ENCODE data around the gene PACSIN2.

PACSIN2 gene

DNA sequence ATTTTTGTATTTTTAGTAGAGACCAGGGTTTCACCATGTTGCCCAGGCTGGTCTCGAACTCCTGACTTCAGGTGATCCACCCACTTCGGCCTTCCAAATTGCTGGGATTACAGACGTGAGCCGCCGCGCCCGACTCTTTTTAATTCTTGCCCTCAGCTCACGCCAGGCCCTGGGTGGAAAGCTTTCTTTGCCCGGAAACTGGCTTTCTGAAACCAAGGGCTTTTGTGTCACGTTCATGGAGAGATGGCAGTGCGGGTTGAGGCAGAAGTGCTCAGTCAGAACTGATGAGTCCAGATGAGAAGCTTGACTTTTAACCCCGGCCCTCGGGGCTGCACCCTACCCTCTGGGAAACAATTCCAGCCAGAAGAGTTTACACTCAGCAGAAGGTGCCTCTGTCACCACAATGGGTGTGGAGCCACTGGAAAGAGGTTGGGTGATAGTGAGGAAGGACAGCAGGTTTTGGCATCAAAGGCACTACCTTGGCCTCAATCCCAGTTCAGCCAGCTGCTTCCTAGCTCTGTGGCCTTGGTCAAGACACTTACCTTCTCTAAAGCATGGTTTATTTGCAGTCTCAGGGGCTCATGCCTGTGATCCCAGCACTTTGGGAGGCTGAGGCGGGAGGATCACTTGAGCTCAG is 157.0 kb downstream of the PACSIN2 start:
- no peaks in the 10 kb centered on the region for H3K27me3 ChIP-seq (ENCODE audit: insufficient read depth, low read length)
- H2AFZ ChIP-seq (ENCODE audit: low read depth, low read length) = no peak overlapping the region
- no peak overlapping the region for H3K4me3 ChIP-seq (ENCODE audit: low read length)
- peaks cover 7% of the 10 kb centered on the region for H3K4me1 ChIP-seq (ENCODE audit: insufficient read depth, low read length)
- H3K36me3 ChIP-seq (ENCODE audit: insufficient read depth, low read length) = no peaks in the 10 kb centered on the region
- no peaks in the 10 kb centered on the region for H3K9me3 ChIP-seq (ENCODE audit: low read length)

DNA sequence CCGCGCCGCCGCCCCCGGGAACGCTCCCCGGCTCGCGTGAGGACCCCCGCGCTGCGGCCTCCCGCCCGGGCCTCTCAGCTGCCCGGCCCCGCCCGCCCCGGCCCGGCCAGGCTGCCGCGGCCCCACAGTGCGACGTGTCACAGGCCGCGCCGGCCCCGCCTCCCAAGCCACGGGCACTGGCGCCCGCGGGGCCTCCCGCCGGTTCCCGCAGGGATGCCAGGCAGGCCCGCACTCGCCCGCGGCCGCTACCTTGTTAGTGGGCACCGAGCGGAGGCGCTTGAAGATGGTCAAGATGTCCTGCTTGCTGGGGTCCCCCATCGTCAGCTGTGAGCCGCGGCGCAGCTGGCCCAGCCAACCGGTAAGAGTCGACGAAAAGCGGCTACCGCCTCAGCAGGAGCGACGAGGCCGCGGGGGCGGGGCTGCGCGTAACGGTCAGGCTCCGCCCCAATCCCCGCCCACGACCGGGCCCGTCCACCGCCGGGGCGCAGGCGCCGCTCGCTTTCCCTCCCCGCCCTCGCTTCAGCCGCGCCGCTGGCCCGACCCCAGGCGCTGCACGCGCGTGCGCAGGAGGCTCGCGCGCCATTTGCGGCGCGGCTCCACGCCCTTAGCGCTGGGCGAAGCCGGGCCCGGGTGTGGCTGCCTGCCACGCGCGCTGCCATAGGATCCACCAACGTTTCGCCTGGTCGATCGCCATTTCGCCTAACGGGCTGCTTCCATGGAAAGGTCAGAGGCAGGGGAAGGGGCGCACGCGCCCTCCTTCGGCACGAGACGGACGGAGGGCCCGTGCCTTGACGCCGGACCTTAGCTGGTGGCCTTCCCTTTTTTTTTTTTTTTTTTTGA is 157.9 kb downstream of the PACSIN2 start, which contains the start of gene ARFGAP3:
ARFGAP3 (minus strand) TSS at position 409 of the 840 bp plus-strand sequence; CDS start at position 318, 91 bp downstream.
- H3K36me3 ChIP-seq (ENCODE audit: insufficient read depth, low read length) = no peaks in the 10 kb centered on the region
- peak within 1 kb of the TSS; percentile 95 for H3K4me3 ChIP-seq (ENCODE audit: low read length)
- H3K27me3 ChIP-seq (ENCODE audit: insufficient read depth, low read length) = no peaks in the 10 kb centered on the region
- peak within 1 kb of the TSS; percentile 68 for H2AFZ ChIP-seq (ENCODE audit: low read depth, low read length)
- peaks cover 7% of the 10 kb centered on the region for H3K4me1 ChIP-seq (ENCODE audit: insufficient read depth, low read length)
- H3K9me3 ChIP-seq (ENCODE audit: low read length) = no peaks in the 10 kb centered on the region

DNA sequence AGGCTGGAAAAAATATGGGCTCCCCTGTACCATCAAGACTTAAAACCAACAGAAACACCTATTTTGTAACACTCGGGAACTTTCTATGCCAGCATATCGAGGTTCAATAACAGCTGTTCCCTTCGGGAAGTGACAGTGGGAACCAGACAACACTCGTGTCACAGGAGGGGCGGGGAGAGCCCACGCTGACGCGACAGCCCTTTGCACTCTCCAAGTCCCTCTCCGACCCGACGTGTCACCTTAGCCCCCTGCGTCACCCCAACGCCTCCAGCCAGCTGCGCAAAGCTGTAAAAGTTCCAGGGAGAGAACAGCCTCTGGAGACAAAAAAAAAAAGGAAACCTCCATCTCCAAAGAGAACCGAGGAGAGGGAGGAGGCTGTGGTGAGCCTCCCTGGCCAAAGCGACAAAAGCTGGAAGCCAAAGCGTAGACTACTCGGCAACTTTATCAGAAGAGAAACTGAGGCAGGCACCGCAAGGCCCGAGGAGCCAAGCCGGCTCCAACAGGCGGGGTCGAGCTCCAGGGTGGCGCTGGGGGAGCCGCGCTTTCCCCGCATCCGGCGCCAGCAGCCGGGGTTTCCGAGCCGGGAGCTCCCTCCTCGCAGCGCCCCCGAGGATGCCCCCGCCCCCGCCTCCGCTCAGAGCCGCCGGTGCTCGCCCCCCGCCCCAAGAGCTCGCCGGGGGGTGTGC is 158.6 kb downstream of the PACSIN2 start:
- H2AFZ ChIP-seq (ENCODE audit: low read depth, low read length) = peak overlapping the region; percentile 68
- peaks cover 7% of the 10 kb centered on the region for H3K4me1 ChIP-seq (ENCODE audit: insufficient read depth, low read length)
- H3K4me3 ChIP-seq (ENCODE audit: low read length) = peak overlapping the region; percentile 95
- H3K27me3 ChIP-seq (ENCODE audit: insufficient read depth, low read length) = no peaks in the 10 kb centered on the region
- no peaks in the 10 kb centered on the region for H3K9me3 ChIP-seq (ENCODE audit: low read length)
- no peaks in the 10 kb centered on the region for H3K36me3 ChIP-seq (ENCODE audit: insufficient read depth, low read length)

- Histone ChIP-seq H3K4me3 (ENCODE audit: low read length) (peak overlapping the region; percentile 95), H3K4me1 (ENCODE audit: insufficient read depth, low read length) (peaks cover 7% of the 10 kb centered on the region), H2AFZ (ENCODE audit: low read depth, low read length) (no peak overlapping the region), H3K9me3 (ENCODE audit: low read length) (no peaks in the 10 kb centered on the region), H3K27me3 (ENCODE audit: insufficient read depth, low read length) (no peaks in the 10 kb centered on the region), H3K36me3 (ENCODE audit: insufficient read depth, low read length) (no peaks in the 10 kb centered on the region)
Measured at GRCh38 chr22:42855721-42856120, 159.2 kb downstream of the PACSIN2 start.

DNA sequence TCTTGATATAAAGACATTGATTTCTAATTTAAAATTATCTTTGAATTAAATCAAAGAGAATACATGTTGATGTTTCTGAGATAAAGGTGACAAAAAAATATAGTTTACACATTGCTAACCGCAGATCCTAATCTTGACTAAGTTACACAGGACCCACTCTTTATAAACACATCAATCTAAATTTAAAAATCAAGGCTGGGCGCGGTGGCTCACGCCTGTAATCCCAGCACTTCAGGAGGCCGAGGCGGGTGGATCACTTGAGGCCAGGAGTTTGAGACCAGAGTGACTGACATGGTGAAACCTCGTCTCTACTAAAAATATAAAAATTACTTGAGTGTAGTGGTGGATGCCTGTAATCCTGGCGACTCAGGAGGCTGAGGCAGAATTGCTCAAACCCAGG is 159.7 kb downstream of the PACSIN2 start:
- no peak overlapping the region for H2AFZ ChIP-seq (ENCODE audit: low read depth, low read length)
- no peaks in the 10 kb centered on the region for H3K36me3 ChIP-seq (ENCODE audit: insufficient read depth, low read length)
- H3K4me1 ChIP-seq (ENCODE audit: insufficient read depth, low read length) = peaks cover 7% of the 10 kb centered on the region
- no peak overlapping the region for H3K4me3 ChIP-seq (ENCODE audit: low read length)
- no peaks in the 10 kb centered on the region for H3K27me3 ChIP-seq (ENCODE audit: insufficient read depth, low read length)
- no peaks in the 10 kb centered on the region for H3K9me3 ChIP-seq (ENCODE audit: low read length)

GRCh38 chr22:42848941-42849550 is 165.9 kb downstream of the PACSIN2 start:
- Histone ChIP-seq H3K36me3 (ENCODE audit: insufficient read depth, low read length) (peaks cover 26% of the 10 kb centered on the region), H3K9me3 (ENCODE audit: low read length) (peaks cover 2% of the 10 kb centered on the region), H2AFZ (ENCODE audit: low read depth, low read length) (no peak overlapping the region), H3K4me1 (ENCODE audit: insufficient read depth, low read length) (no peaks in the 10 kb centered on the region), H3K27me3 (ENCODE audit: insufficient read depth, low read length) (no peaks in the 10 kb centered on the region), H3K4me3 (ENCODE audit: low read length) (no peak overlapping the region)

DNA sequence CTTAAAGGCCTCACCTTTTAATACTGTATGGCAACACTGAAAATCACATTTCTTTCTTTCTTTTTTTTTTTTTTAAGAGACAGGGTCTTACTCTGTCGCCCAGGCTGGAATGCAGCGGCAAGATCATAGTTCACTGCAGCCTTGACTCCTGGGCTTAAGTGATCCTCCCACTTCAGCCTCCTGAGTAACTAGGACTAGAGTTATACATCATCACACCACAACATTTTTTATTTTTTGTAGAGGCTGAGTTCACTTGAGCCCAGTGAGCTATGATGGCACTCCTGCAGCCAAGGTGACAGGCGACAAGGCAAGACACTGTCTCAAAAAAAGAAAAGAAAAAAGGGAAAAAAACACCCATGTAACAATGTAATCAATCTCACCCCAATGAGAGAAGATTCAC is 167.8 kb downstream of the PACSIN2 start:
- H3K36me3 ChIP-seq (ENCODE audit: insufficient read depth, low read length) = peaks cover 35% of the 10 kb centered on the region
- H3K4me1 ChIP-seq (ENCODE audit: insufficient read depth, low read length) = no peaks in the 10 kb centered on the region
- H3K9me3 ChIP-seq (ENCODE audit: low read length) = peaks cover 2% of the 10 kb centered on the region
- no peaks in the 10 kb centered on the region for H3K27me3 ChIP-seq (ENCODE audit: insufficient read depth, low read length)
- H2AFZ ChIP-seq (ENCODE audit: low read depth, low read length) = no peak overlapping the region
- no peak overlapping the region for H3K4me3 ChIP-seq (ENCODE audit: low read length)

- H3K27me3 ChIP-seq (ENCODE audit: insufficient read depth, low read length) = no peaks in the 10 kb centered on the region
- H3K4me1 ChIP-seq (ENCODE audit: insufficient read depth, low read length) = no peaks in the 10 kb centered on the region
- H3K4me3 ChIP-seq (ENCODE audit: low read length) = no peak overlapping the region
- H2AFZ ChIP-seq (ENCODE audit: low read depth, low read length) = no peak overlapping the region
- H3K36me3 ChIP-seq (ENCODE audit: insufficient read depth, low read length) = peaks cover 53% of the 10 kb centered on the region
- H3K9me3 ChIP-seq (ENCODE audit: low read length) = peaks cover 2% of the 10 kb centered on the region
Measured at GRCh38 chr22:42844756-42845155, 170.2 kb downstream of the PACSIN2 start.

DNA sequence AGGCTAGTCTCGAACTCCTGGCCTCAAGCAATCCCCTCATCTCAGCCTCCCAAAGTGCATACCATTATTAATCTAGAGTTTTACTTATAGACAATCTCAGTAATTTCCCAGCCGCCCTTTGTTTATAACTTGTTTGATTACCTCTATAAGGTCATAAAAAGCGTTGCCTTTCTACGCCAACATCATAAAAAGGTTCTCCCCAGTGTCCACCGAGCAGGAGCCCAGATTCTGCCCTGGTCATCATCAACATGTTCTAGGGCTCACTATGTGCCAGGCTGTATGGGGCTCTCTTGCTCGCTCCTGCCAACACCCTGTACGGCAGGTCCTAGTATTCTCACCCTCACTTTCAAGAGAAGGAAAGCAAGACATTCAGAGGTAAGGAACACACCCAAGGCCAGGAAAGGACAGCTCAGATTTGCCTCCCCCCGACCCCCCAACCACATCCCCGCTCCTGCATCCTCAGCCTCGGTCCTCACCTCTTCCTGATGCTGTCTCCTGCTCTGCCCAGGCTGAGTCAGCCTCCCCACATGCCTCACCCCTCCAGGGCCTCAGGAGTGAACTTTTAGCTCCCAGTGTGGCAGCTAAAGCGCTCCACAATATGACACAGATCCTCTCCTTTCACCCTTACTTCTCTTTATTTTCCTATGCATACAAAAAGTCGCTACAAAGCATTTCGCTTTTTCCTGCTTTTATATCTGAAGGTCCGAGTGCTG is 172.1 kb downstream of the PACSIN2 start:
- H3K9me3 ChIP-seq (ENCODE audit: low read length) = peaks cover 2% of the 10 kb centered on the region
- no peaks in the 10 kb centered on the region for H3K27me3 ChIP-seq (ENCODE audit: insufficient read depth, low read length)
- peaks cover 53% of the 10 kb centered on the region for H3K36me3 ChIP-seq (ENCODE audit: insufficient read depth, low read length)
- no peak overlapping the region for H2AFZ ChIP-seq (ENCODE audit: low read depth, low read length)
- no peaks in the 10 kb centered on the region for H3K4me1 ChIP-seq (ENCODE audit: insufficient read depth, low read length)
- H3K4me3 ChIP-seq (ENCODE audit: low read length) = no peak overlapping the region

- no peak overlapping the region for H3K4me3 ChIP-seq (ENCODE audit: low read length)
- H3K27me3 ChIP-seq (ENCODE audit: insufficient read depth, low read length) = no peaks in the 10 kb centered on the region
- H3K4me1 ChIP-seq (ENCODE audit: insufficient read depth, low read length) = no peaks in the 10 kb centered on the region
- no peak overlapping the region for H2AFZ ChIP-seq (ENCODE audit: low read depth, low read length)
- peaks cover 2% of the 10 kb centered on the region for H3K9me3 ChIP-seq (ENCODE audit: low read length)
- H3K36me3 ChIP-seq (ENCODE audit: insufficient read depth, low read length) = peaks cover 48% of the 10 kb centered on the region
Measured at GRCh38 chr22:42841444-42841843, 173.5 kb downstream of the PACSIN2 start.

GRCh38 chr22:42837556-42837955 is 177.4 kb downstream of the PACSIN2 start:
- no peak overlapping the region for H3K4me3 ChIP-seq (ENCODE audit: low read length)
- H3K36me3 ChIP-seq (ENCODE audit: insufficient read depth, low read length) = peaks cover 50% of the 10 kb centered on the region
- H3K4me1 ChIP-seq (ENCODE audit: insufficient read depth, low read length) = no peaks in the 10 kb centered on the region

DNA sequence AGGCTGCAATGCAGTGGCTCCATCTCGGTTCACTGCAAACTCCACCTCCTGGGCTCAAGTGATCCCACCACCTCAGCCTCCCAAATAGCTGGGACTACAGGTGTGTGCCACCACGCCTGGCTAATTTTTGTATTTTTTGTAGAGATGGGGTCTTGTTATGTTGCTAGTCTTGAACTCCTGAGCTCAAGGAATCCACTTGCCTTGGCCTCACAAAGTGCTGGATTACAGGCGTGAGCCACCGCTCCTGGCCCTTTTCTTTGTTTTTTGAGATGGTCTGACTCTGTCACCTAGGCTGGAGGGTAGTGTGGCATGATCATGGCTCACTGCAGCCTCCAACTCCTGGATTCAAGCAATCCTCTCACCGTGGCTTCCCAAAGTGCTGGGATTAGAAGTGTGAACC is 178.9 kb downstream of the PACSIN2 start:
- H3K4me1 ChIP-seq (ENCODE audit: insufficient read depth, low read length) = no peaks in the 10 kb centered on the region
- no peak overlapping the region for H3K4me3 ChIP-seq (ENCODE audit: low read length)
- H3K36me3 ChIP-seq (ENCODE audit: insufficient read depth, low read length) = peaks cover 51% of the 10 kb centered on the region
- no peak overlapping the region for H2AFZ ChIP-seq (ENCODE audit: low read depth, low read length)
- no peaks in the 10 kb centered on the region for H3K9me3 ChIP-seq (ENCODE audit: low read length)
- H3K27me3 ChIP-seq (ENCODE audit: insufficient read depth, low read length) = no peaks in the 10 kb centered on the region

More at GRCh38 chr22:42837556-42837955, 177.4 kb downstream of the PACSIN2 start:
- H2AFZ ChIP-seq (ENCODE audit: low read depth, low read length) = no peak overlapping the region
- no peaks in the 10 kb centered on the region for H3K27me3 ChIP-seq (ENCODE audit: insufficient read depth, low read length)
- no peaks in the 10 kb centered on the region for H3K9me3 ChIP-seq (ENCODE audit: low read length)

Measured in neuron (in vitro differentiated cells).